GM23338 (cell line): Measurements from ENCODE around the gene SULT6B1. TPM values are rescaled to one million over a fixed set of nuclear protein-coding genes. Genes with fewer than 3 reads are reported as not detected.

ENCODE experiments used
- ATAC-seq: fragments of 200-7000 bp; cut with Tn5 transposase; 3 replicates; pipeline ENCODE4 v1.9.1; 2020
- DNase-seq: peaks from one replicate; pipeline ENCODE4 v3.0.0-alpha.2; 2015; ENCODE audit warnings: low spot score
- H2AFZ ChIP-seq: fragments of 200-600 bp; sonication (generic); 2 replicates; pipeline ENCODE4 v1.8.0; 2016; ENCODE audit warnings: antibody characterized with exemption, mild to moderate bottlenecking, moderate library complexity
- H3F3A ChIP-seq: fragments of 200-600 bp; sonication (generic); replicated peaks from 2 replicates; pipeline ENCODE4 v1.8.0; 2017; ENCODE audit warnings: antibody characterized with exemption, mixed run types, low read depth
- H3K27ac ChIP-seq: fragments of 200-600 bp; sonication (generic); 2 replicates; pipeline ENCODE4 v1.6.1; 2016; ENCODE audit warnings: low read depth
- H3K27me3 ChIP-seq: fragments of 200-600 bp; sonication (generic); 2 replicates; pipeline ENCODE4 v1.8.0; 2016; ENCODE audit warnings: mild to moderate bottlenecking, mixed run types, moderate library complexity; ENCODE audit not compliant: insufficient read depth
- H3K36me3 ChIP-seq: fragments of 200-600 bp; sonication (generic); 2 replicates; pipeline ENCODE4 v1.8.0; 2016; ENCODE audit warnings: mild to moderate bottlenecking; ENCODE audit not compliant: insufficient read depth
- H3K4me1 ChIP-seq: fragments of 200-600 bp; sonication (generic); 2 replicates; pipeline ENCODE4 v1.8.0; 2016; ENCODE audit warnings: mild to moderate bottlenecking, moderate library complexity; ENCODE audit not compliant: insufficient read depth
- H3K4me2 ChIP-seq: fragments of 200-600 bp; sonication (generic); 2 replicates; pipeline ENCODE4 v1.7.1; 2017; ENCODE audit warnings: mixed run types
- H3K4me3 ChIP-seq: fragments of 200-600 bp; sonication (generic); 2 replicates; pipeline ENCODE4 v1.6.1; 2016; ENCODE audit warnings: mixed run types
- H3K79me2 ChIP-seq: fragments of 200-600 bp; sonication (generic); replicated peaks from 2 replicates; pipeline ENCODE4 v1.8.0; 2017; ENCODE audit warnings: mild to moderate bottlenecking; ENCODE audit not compliant: insufficient read depth
- H3K9me2 ChIP-seq: fragments of 200-600 bp; sonication (generic); 2 replicates; pipeline ENCODE4 v1.8.0; 2017; ENCODE audit not compliant: insufficient read depth
- H4K20me1 ChIP-seq: fragments of 200-600 bp; sonication (generic); replicated peaks from 2 replicates; pipeline ENCODE4 v1.8.0; 2017; ENCODE audit warnings: mild to moderate bottlenecking; ENCODE audit not compliant: insufficient read depth
- H3K27ac Mint-ChIP-seq: 2 replicates; pipeline ENCODE4 v1.8.0; 2020; ENCODE audit warnings: inconsistent platforms, mild to moderate bottlenecking, moderate library complexity, mixed read lengths
- H3K27me3 Mint-ChIP-seq: 3 replicates; pipeline ENCODE4 v1.8.0; 2022; ENCODE audit warnings: low read depth, mild to moderate bottlenecking, moderate library complexity, mixed read lengths, inconsistent platforms; ENCODE audit not compliant: insufficient read depth, poor library complexity
- H3K36me3 Mint-ChIP-seq: 3 replicates; pipeline ENCODE4 v1.8.0; 2021; ENCODE audit warnings: low read depth, mild to moderate bottlenecking, inconsistent platforms, moderate library complexity, mixed read lengths
- H3K4me1 Mint-ChIP-seq: 3 replicates; pipeline ENCODE4 v1.8.0; 2020; ENCODE audit warnings: mild to moderate bottlenecking, inconsistent platforms, mixed read lengths
- H3K4me3 Mint-ChIP-seq: 3 replicates; pipeline ENCODE4 v1.8.0; 2021; ENCODE audit warnings: moderate library complexity, mild to moderate bottlenecking, inconsistent platforms, mixed read lengths
- H3K9me3 Mint-ChIP-seq: 3 replicates; pipeline ENCODE4 v1.8.0; 2020; ENCODE audit warnings: moderate library complexity, mild to moderate bottlenecking, inconsistent platforms, mixed read lengths
- CREB1 ChIP-seq: fragments of 250-450 bp; sonication (Bioruptor Pico); IDR thresholded peaks from 2 replicates; pipeline ENCODE4 v1.5.0; 2020; ENCODE audit warnings: low read depth, mild to moderate bottlenecking, moderate library complexity
- EZH2 ChIP-seq: fragments of 200-600 bp; sonication (generic); IDR thresholded peaks from one replicate; pipeline ENCODE4 v1.8.0; 2017; ENCODE audit warnings: antibody characterized with exemption, mild to moderate bottlenecking, low read depth; ENCODE audit not compliant: unreplicated experiment
- EZH2phosphoT487 ChIP-seq: fragments of 200-600 bp; sonication (generic); IDR thresholded peaks from one replicate; pipeline ENCODE4 v1.8.1; 2018; ENCODE audit warnings: antibody characterized with exemption; ENCODE audit not compliant: unreplicated experiment
- JUNB ChIP-seq: IDR thresholded peaks from one replicate; pipeline ENCODE4 v1.6.1; 2016; ENCODE audit warnings: antibody characterized with exemption; ENCODE audit not compliant: unreplicated experiment
- NANOG ChIP-seq: IDR thresholded peaks from 2 replicates; pipeline ENCODE4 v1.6.1; 2016; ENCODE audit warnings: antibody characterized with exemption, borderline replicate concordance
- POLR2AphosphoS5 ChIP-seq: IDR thresholded peaks from 2 replicates; pipeline ENCODE4 v1.6.1; 2016; ENCODE audit warnings: antibody characterized with exemption, low read depth
- REST ChIP-seq: IDR thresholded peaks from one replicate; pipeline ENCODE4 v1.6.1; 2018; ENCODE audit warnings: antibody characterized with exemption; ENCODE audit not compliant: unreplicated experiment
- STAT1 ChIP-seq: IDR thresholded peaks from one replicate; pipeline ENCODE4 v1.6.1; 2016; ENCODE audit warnings: antibody characterized with exemption; ENCODE audit not compliant: unreplicated experiment
- ZNF114 ChIP-seq: fragments of 250-450 bp; sonication (Bioruptor Pico); IDR thresholded peaks from 2 replicates; pipeline ENCODE4 v1.5.0; 2020; ENCODE audit warnings: mild to moderate bottlenecking, moderate library complexity
- ZNF331 ChIP-seq: fragments of 250-450 bp; sonication (Bioruptor Pico); IDR thresholded peaks from 2 replicates; pipeline ENCODE4 v1.5.0; 2020; ENCODE audit warnings: low read depth, mild to moderate bottlenecking, moderate library complexity
- polyA plus RNA-seq: library from polyadenylated mRNA; unstranded; fragments of >200 nt; fragmentation: Nextera tagmentation; extraction: Ambion mirVana; gene quantifications from 2 replicates; pipeline ENCODE4 v1.2.1, GENCODE V29; 2016
- total RNA-seq: library from RNA; depleted of rRNA; stranded (reverse); fragments of >200 nt; shearing (Covaris generic); gene quantifications from 2 replicates; pipeline ENCODE4 v1.2.3, GENCODE V29; 2014
- TF ChIP-seq, protein P1 (sequence below), 2 experiments: fragments of 200-600 bp in 1 of 2; sonication (generic) in 1 of 2; conservative IDR thresholded peaks; 2 replicates each; pipeline versions ENCODE4 v1.5.1 to v1.6.1; 2016 to 2017; ENCODE audit warnings: antibody characterized with exemption in 2 of 2, low read depth in 2 of 2, mild to moderate bottlenecking in 2 of 2, moderate library complexity in 1 of 2
- TF ChIP-seq, protein P2 (sequence below): IDR thresholded peaks from 2 replicates; pipeline ENCODE4 v1.6.1; 2016; ENCODE audit warnings: antibody characterized with exemption
- TF ChIP-seq, protein P3 (sequence below): fragments of 250-450 bp; sonication (Bioruptor Pico); IDR thresholded peaks from 2 replicates; pipeline ENCODE4 v1.5.0; 2020; ENCODE audit warnings: mild to moderate bottlenecking, moderate library complexity

SULT6B1 gene
- total and polyA plus RNA-seq, 2 experiments from 2014 or later, result not detected

DNA sequence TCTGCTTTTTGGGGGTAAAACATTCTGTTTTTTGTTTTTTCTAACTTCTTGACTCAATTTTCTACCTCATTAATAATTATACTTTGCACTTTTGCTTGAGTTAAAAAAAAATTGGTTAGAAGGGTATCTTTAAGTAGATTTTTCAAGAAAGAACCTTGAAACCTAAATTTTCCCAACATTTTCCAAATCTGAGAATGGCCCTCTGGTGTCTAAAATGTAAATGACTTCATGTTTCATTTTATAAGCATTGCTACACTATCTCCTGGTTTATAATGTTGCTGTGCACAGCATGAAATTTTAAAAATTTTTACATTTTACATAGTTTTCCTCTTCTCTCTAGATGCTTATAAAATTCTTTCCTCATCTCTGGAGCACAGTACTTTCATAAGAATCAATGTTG lies 45.9 kb downstream of the SULT6B1 start:
- peaks cover 51% of the 10 kb centered on the region for H3K36me3 Mint-ChIP-seq
- no peaks in the 10 kb centered on the region for H3K4me1 Mint-ChIP-seq
- no peak overlapping the region for H3K4me2 ChIP-seq
- no peaks in the 10 kb centered on the region for H3K9me2 ChIP-seq
- no peaks in the 10 kb centered on the region for H3K4me1 ChIP-seq
- DNase-seq (no peak), ATAC-seq (no peak)
- H3K4me3 ChIP-seq, result no peak overlapping the region
- H3K27me3 ChIP-seq, result no peaks in the 10 kb centered on the region
- no peaks in the 10 kb centered on the region for H3K9me3 Mint-ChIP-seq
- H3K36me3 ChIP-seq, result peaks cover 23% of the 10 kb centered on the region
- no peak overlapping the region for H3K27ac Mint-ChIP-seq
- no peak for TF ChIP-seq EZH2
- TF ChIP-seq, protein P1, sequence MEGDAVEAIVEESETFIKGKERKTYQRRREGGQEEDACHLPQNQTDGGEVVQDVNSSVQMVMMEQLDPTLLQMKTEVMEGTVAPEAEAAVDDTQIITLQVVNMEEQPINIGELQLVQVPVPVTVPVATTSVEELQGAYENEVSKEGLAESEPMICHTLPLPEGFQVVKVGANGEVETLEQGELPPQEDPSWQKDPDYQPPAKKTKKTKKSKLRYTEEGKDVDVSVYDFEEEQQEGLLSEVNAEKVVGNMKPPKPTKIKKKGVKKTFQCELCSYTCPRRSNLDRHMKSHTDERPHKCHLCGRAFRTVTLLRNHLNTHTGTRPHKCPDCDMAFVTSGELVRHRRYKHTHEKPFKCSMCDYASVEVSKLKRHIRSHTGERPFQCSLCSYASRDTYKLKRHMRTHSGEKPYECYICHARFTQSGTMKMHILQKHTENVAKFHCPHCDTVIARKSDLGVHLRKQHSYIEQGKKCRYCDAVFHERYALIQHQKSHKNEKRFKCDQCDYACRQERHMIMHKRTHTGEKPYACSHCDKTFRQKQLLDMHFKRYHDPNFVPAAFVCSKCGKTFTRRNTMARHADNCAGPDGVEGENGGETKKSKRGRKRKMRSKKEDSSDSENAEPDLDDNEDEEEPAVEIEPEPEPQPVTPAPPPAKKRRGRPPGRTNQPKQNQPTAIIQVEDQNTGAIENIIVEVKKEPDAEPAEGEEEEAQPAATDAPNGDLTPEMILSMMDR (conservative IDR thresholded peaks at IDR 0.05; ENCODE audit: low read depth in 2 of 2), result no peak
- no peak for TF ChIP-seq POLR2AphosphoS5
- TF ChIP-seq, protein P2, sequence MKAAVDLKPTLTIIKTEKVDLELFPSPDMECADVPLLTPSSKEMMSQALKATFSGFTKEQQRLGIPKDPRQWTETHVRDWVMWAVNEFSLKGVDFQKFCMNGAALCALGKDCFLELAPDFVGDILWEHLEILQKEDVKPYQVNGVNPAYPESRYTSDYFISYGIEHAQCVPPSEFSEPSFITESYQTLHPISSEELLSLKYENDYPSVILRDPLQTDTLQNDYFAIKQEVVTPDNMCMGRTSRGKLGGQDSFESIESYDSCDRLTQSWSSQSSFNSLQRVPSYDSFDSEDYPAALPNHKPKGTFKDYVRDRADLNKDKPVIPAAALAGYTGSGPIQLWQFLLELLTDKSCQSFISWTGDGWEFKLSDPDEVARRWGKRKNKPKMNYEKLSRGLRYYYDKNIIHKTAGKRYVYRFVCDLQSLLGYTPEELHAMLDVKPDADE, result no peak
- no peak for TF ChIP-seq CREB1 (CRISPR knock-in tag)
- TF ChIP-seq NANOG, result no peak
- TF ChIP-seq, protein P3, sequence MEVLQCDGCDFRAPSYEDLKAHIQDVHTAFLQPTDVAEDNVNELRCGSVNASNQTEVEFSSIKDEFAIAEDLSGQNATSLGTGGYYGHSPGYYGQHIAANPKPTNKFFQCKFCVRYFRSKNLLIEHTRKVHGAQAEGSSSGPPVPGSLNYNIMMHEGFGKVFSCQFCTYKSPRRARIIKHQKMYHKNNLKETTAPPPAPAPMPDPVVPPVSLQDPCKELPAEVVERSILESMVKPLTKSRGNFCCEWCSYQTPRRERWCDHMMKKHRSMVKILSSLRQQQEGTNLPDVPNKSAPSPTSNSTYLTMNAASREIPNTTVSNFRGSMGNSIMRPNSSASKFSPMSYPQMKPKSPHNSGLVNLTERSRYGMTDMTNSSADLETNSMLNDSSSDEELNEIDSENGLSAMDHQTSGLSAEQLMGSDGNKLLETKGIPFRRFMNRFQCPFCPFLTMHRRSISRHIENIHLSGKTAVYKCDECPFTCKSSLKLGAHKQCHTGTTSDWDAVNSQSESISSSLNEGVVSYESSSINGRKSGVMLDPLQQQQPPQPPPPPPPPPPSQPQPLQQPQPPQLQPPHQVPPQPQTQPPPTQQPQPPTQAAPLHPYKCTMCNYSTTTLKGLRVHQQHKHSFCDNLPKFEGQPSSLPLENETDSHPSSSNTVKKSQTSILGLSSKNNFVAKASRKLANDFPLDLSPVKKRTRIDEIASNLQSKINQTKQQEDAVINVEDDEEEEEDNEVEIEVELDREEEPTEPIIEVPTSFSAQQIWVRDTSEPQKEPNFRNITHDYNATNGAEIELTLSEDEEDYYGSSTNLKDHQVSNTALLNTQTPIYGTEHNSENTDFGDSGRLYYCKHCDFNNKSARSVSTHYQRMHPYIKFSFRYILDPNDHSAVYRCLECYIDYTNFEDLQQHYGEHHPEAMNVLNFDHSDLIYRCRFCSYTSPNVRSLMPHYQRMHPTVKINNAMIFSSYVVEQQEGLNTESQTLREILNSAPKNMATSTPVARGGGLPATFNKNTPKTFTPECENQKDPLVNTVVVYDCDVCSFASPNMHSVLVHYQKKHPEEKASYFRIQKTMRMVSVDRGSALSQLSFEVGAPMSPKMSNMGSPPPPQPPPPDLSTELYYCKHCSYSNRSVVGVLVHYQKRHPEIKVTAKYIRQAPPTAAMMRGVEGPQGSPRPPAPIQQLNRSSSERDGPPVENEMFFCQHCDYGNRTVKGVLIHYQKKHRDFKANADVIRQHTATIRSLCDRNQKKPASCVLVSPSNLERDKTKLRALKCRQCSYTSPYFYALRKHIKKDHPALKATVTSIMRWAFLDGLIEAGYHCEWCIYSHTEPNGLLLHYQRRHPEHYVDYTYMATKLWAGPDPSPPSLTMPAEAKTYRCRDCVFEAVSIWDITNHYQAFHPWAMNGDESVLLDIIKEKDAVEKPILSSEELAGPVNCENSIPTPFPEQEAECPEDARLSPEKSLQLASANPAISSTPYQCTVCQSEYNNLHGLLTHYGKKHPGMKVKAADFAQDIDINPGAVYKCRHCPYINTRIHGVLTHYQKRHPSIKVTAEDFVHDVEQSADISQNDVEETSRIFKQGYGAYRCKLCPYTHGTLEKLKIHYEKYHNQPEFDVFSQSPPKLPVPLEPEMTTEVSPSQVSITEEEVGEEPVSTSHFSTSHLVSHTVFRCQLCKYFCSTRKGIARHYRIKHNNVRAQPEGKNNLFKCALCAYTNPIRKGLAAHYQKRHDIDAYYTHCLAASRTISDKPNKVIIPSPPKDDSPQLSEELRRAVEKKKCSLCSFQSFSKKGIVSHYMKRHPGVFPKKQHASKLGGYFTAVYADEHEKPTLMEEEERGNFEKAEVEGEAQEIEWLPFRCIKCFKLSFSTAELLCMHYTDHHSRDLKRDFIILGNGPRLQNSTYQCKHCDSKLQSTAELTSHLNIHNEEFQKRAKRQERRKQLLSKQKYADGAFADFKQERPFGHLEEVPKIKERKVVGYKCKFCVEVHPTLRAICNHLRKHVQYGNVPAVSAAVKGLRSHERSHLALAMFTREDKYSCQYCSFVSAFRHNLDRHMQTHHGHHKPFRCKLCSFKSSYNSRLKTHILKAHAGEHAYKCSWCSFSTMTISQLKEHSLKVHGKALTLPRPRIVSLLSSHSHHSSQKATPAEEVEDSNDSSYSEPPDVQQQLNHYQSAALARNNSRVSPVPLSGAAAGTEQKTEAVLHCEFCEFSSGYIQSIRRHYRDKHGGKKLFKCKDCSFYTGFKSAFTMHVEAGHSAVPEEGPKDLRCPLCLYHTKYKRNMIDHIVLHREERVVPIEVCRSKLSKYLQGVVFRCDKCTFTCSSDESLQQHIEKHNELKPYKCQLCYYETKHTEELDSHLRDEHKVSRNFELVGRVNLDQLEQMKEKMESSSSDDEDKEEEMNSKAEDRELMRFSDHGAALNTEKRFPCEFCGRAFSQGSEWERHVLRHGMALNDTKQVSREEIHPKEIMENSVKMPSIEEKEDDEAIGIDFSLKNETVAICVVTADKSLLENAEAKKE, result no peak
- TF ChIP-seq EZH2phosphoT487, result no peak
- TF ChIP-seq JUNB, result no peak
- no peak for TF ChIP-seq ZNF331 (CRISPR knock-in tag)
- no peak for TF ChIP-seq ZNF114
- no peak for TF ChIP-seq STAT1
- TF ChIP-seq REST, result no peak
- H3K4me3 Mint-ChIP-seq, result no peak overlapping the region
- no peak overlapping the region for H2AFZ ChIP-seq
- no peaks in the 10 kb centered on the region for H3K27me3 Mint-ChIP-seq
- H4K20me1 ChIP-seq, result no peaks in the 10 kb centered on the region
- no peaks in the 10 kb centered on the region for H3K79me2 ChIP-seq
- H3F3A ChIP-seq, result no peaks in the 10 kb centered on the region
- no peak overlapping the region for H3K27ac ChIP-seq
